Colonic mucosa (tissue), 4 donors: ENCODE measurements around the gene MOGAT2. TPM values are rescaled to one million over a fixed set of nuclear protein-coding genes. Genes with fewer than 3 reads are reported as not detected.

Experiments
- DNase-seq: peaks from one replicate; pipeline ENCODE4 v3.0.0-alpha.2; 2020
- H3K27ac ChIP-seq: fragments of 200-600 bp; one replicate; pipeline ENCODE4 v1.8.0; 2021
- H3K27me3 ChIP-seq: fragments of 200-600 bp; one replicate; pipeline ENCODE4 v1.8.0; 2021
- H3K36me3 ChIP-seq: fragments of 200-600 bp; one replicate; pipeline ENCODE4 v1.8.0; 2021
- H3K4me1 ChIP-seq: fragments of 200-600 bp; one replicate; pipeline ENCODE4 v1.8.0; 2021; ENCODE audit warnings: mild to moderate bottlenecking
- H3K4me3 ChIP-seq: fragments of 200-600 bp; one replicate; pipeline ENCODE4 v1.8.0; 2021
- H3K9ac ChIP-seq, 2 donors: one replicate each; pipeline ENCODE4 v1.7.0; 2013; ENCODE audit warnings: control low read depth in 2 of 2, low read depth in 2 of 2, low read length in 2 of 2
- H3K9me3 ChIP-seq: fragments of 200-600 bp; one replicate; pipeline ENCODE4 v1.8.0; 2021
- intact Hi-C: fragments of 100-400 bp; cut with DNase I; formaldehyde crosslinking; loops from one replicate; pipeline ENCODE4 v1.14.1; 2022
- total RNA-seq, 2 donors: library from RNA; stranded (reverse); fragmentation: NEBNext Ultra II Directional in 1 of 2; extraction: Animal tissue kit (Norgen Biotek cat#: 25700) in 1 of 2; gene quantifications; one replicate each; pipeline ENCODE4 v1.2.1, GENCODE V29; 2021
- TF ChIP-seq, protein P1 (sequence below): fragments of 200-600 bp; IDR thresholded peaks from one replicate; pipeline ENCODE4 v1.8.0; 2022; ENCODE audit warnings: antibody characterized with exemption, mild to moderate bottlenecking
- donor health status: healthy.
- donor health status: DM: no; HTN: no; CAD: no.
- donor health status: DM: no; HTN: no; CAD: no.

MOGAT2 gene
- total RNA-seq, 2 donors from 2014 or later, result 168 to 211 TPM

DNA sequence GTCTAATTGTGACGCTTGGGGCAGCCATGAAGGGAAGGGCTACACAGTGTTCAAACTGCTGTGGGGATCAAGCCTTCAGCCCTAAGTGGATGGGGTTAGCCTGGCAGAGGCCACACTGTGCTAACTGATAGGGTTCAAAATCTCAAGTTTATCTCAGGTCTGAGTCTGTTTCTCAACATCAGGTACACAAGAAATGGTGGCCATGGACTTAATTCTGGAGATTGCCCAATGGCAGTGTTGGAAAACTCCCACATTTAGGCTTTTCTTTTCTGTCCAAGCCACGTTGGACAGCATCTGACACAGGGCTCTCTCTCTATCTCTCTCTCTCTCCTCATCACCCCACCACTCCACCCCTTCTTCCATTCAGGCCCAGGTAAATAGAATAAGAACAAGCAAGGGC lies 40.0 kb downstream of the MOGAT2 start:
- Histone ChIP-seq H3K4me1 (no peaks in the 10 kb centered on the region), H3K9me3 (no peaks in the 10 kb centered on the region), H3K9ac (no peak overlapping the region), H3K36me3 (no peaks in the 10 kb centered on the region), H3K4me3 (no peak overlapping the region), H3K27ac (no peak overlapping the region), H3K27me3 (no peaks in the 10 kb centered on the region)
- DNase-seq, result no peak
- intact Hi-C loops, result no loop called here
- TF ChIP-seq, protein P1, sequence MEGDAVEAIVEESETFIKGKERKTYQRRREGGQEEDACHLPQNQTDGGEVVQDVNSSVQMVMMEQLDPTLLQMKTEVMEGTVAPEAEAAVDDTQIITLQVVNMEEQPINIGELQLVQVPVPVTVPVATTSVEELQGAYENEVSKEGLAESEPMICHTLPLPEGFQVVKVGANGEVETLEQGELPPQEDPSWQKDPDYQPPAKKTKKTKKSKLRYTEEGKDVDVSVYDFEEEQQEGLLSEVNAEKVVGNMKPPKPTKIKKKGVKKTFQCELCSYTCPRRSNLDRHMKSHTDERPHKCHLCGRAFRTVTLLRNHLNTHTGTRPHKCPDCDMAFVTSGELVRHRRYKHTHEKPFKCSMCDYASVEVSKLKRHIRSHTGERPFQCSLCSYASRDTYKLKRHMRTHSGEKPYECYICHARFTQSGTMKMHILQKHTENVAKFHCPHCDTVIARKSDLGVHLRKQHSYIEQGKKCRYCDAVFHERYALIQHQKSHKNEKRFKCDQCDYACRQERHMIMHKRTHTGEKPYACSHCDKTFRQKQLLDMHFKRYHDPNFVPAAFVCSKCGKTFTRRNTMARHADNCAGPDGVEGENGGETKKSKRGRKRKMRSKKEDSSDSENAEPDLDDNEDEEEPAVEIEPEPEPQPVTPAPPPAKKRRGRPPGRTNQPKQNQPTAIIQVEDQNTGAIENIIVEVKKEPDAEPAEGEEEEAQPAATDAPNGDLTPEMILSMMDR, result no peak

DNA sequence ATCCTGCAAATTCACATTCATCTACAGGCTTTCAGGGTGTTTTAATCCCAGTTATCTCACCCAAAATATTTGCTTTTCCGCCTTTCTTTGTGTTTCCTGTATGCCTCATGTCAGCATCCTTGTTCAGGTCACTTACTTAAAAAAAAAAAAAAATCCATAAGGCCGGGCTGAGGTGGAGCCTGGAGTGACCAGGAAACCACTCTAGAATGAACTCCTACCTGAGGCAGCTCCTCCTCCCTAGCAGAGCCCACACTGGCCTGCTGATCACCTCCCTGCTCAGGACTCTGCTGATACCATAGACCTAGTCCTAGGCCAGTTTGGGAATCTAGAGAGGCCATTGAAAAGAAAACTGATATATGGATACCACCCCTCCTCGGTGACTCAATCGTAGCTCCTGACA lies 42.2 kb downstream of the MOGAT2 start:
- TF ChIP-seq, protein P1, result no peak
- Histone ChIP-seq H3K27ac (no peak overlapping the region), H3K9ac (no peak overlapping the region), H3K36me3 (no peaks in the 10 kb centered on the region), H3K4me1 (no peaks in the 10 kb centered on the region), H3K9me3 (no peaks in the 10 kb centered on the region), H3K27me3 (no peaks in the 10 kb centered on the region), H3K4me3 (no peak overlapping the region)
- no peak for DNase-seq
- intact Hi-C loops, result loop anchor here (5.0 kb wide), 1 partner anchor 33 kb away; no protein-coding TSS in a partner anchor

DNA sequence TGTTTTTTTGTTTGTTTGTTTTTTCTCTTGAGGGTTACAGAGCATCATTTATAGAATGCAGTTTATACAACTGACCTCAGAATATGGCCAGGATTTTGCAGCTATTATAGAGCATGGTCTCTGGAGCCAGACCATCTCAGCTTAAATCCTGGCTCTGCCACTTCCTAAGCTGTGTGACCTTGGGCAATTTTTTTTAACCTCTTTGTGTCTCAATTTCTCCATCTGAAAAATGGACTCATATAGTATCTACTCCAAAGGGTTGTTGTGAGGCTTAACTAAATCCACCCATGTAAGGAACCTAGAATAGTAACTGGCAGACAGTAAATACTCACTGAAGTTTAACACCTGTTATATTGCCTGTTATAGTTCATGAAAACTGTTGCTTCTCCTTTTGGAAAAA lies 42.6 kb downstream of the MOGAT2 start:
- Histone ChIP-seq H3K9ac (no peak overlapping the region), H3K4me3 (no peak overlapping the region), H3K27me3 (no peaks in the 10 kb centered on the region), H3K36me3 (no peaks in the 10 kb centered on the region), H3K9me3 (no peaks in the 10 kb centered on the region), H3K4me1 (no peaks in the 10 kb centered on the region), H3K27ac (no peak overlapping the region)
- intact Hi-C loops, result loop anchor here (5.0 kb wide), 1 partner anchor 33 kb away; no protein-coding TSS in a partner anchor
- no peak for DNase-seq
- TF ChIP-seq, protein P1, result no peak

DNA sequence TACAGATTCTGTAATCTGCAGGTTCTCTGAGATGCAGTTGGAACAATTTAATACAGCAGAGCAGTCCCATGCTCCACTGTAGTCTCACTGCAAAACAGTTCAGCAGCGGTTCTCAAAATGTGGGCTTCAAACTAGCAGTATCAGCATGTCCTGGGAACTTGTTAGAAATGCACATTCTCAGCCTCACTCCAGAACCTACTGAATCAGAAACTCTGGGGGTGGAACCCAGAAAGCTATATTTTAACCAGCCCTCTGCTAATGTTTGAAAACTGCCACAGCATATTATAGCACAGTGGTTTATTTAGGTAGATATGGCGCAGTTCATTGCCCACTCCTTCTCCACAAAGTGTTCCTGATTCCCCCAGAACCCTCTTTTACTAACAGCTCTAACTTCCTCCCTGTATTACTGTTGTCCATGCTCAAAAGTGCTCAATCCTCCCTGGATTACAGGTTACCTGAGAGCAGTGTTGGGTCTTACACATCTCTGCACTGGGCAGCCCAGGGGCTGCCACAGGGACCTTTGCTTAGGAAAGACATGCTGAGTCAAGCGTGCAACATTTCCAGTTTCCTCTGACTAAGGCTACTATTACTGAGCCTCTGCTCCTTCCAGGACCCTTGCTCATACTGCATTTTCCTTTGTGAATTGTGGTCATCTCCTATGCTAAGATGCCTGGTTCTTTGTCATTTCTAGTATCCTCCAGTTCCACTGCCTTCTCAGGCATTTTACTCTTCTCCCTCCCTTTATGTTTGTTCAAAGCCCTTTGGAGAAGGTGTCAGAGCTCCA lies 43.3 kb downstream of the MOGAT2 start:
- H3K4me3 ChIP-seq, result no peak overlapping the region
- intact Hi-C loops, result loop anchor here (5.0 kb wide), 1 partner anchor 34 kb away; no protein-coding TSS in a partner anchor
- H3K4me1 ChIP-seq, result no peaks in the 10 kb centered on the region
- H3K9ac ChIP-seq, result no peak overlapping the region
- H3K27me3 ChIP-seq, result no peaks in the 10 kb centered on the region
- TF ChIP-seq, protein P1, result no peak
- no peak overlapping the region for H3K27ac ChIP-seq
- no peaks in the 10 kb centered on the region for H3K36me3 ChIP-seq
- no peak for DNase-seq
- H3K9me3 ChIP-seq, result no peaks in the 10 kb centered on the region

DNA sequence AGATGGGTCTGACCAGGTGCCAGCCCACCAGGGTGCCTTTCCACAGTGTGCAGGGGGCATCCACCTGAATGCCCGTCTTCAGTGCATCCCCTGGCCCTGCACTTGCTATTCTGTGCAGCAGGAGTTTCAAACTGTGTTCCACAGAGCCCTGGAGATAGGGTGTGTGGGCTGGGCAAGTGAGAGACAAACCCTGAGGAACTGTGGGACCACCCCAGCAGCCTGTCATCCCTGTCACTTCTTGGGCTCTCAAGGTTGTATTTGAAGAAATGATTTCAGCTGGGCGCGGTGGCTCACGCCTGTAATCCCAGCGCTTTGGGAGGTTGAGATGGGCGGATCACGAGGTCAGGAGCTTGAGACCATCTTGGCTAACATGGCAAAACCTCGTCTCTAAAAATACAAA lies 44.5 kb downstream of the MOGAT2 start:
- no peak overlapping the region for H3K4me3 ChIP-seq
- H3K27ac ChIP-seq, result no peak overlapping the region
- no peaks in the 10 kb centered on the region for H3K27me3 ChIP-seq
- H3K4me1 ChIP-seq, result no peaks in the 10 kb centered on the region
- intact Hi-C loops, result loop anchor here (5.0 kb wide), 1 partner anchor 35 kb away; no protein-coding TSS in a partner anchor
- no peak for DNase-seq
- H3K9ac ChIP-seq, result no peak overlapping the region
- TF ChIP-seq, protein P1, result no peak
- H3K36me3 ChIP-seq, result no peaks in the 10 kb centered on the region
- no peaks in the 10 kb centered on the region for H3K9me3 ChIP-seq
